ENCODE measurements around the gene ENTHD1. TPM values are rescaled to one million over a fixed set of nuclear protein-coding genes. Genes with fewer than 3 reads are reported as not detected.

The ENTHD1 gene
- total and polyA plus RNA-seq, 2 of the 8 experiments (the other 6 are each of a cell fraction or from before 2014, with no cell fraction given), result not detected

DNA sequence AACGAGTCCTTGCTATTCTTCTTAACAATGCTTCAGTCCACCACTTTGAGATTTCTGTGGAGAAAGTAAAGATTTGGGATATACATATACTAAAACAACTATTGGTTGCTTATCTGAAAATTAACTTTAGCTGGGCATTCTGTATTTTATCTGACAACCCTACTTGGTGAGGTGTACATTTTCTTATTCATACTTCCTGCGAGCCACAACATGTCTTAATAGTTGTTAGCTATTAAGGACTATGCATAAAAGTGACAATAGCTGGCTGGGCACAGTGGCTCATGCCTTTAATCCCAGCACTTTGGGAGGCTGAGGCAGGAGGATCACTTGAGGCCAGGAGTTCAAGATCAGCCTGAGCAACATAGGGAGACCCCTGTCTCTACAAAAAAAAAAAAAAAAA, 38.6 kb upstream of the ENTHD1 start (continued):
- TF ChIP-seq, protein P1, sequence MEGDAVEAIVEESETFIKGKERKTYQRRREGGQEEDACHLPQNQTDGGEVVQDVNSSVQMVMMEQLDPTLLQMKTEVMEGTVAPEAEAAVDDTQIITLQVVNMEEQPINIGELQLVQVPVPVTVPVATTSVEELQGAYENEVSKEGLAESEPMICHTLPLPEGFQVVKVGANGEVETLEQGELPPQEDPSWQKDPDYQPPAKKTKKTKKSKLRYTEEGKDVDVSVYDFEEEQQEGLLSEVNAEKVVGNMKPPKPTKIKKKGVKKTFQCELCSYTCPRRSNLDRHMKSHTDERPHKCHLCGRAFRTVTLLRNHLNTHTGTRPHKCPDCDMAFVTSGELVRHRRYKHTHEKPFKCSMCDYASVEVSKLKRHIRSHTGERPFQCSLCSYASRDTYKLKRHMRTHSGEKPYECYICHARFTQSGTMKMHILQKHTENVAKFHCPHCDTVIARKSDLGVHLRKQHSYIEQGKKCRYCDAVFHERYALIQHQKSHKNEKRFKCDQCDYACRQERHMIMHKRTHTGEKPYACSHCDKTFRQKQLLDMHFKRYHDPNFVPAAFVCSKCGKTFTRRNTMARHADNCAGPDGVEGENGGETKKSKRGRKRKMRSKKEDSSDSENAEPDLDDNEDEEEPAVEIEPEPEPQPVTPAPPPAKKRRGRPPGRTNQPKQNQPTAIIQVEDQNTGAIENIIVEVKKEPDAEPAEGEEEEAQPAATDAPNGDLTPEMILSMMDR (IDR thresholded peaks at IDR 0.05; ENCODE audit: control extremely low read depth in 1 of 3, insufficient read depth in 1 of 3, low read depth in 1 of 3, low read length in 3 of 3), result no peak
- no peak for TF ChIP-seq EZH2 (IDR thresholded peaks at IDR 0.05; ENCODE audit: low read depth, low read length, severe bottlenecking)

Measured in H1 (cell line).